Prostate gland (tissue), 2 donors: ENCODE results near the gene CLDN10.

Experiments used
- POLR2A ChIP-seq: fragments of 450-650 bp; IDR thresholded peaks from one replicate; pipeline ENCODE4 v1.6.1; 2016; ENCODE audit warnings: antibody characterized with exemption, mild to moderate bottlenecking
- POLR2AphosphoS5 ChIP-seq: sonication (generic); formaldehyde crosslinking; IDR thresholded peaks from one replicate; pipeline ENCODE4 v1.6.1; 2017; ENCODE audit warnings: antibody characterized with exemption
- TF ChIP-seq, protein P1 (sequence below), 4 experiments: fragments of 200-600 bp in 2 of 4; fragments of 450-650 bp in 2 of 4; sonication (generic) in 2 of 4; IDR thresholded peaks; 1 replicate in 3 of 4; 2 replicates in 1 of 4; pipeline ENCODE4 v1.5.1; 2016 to 2019; ENCODE audit warnings: antibody characterized with exemption in 4 of 4, mild to moderate bottlenecking in 2 of 4, moderate library complexity in 2 of 4

DNA sequence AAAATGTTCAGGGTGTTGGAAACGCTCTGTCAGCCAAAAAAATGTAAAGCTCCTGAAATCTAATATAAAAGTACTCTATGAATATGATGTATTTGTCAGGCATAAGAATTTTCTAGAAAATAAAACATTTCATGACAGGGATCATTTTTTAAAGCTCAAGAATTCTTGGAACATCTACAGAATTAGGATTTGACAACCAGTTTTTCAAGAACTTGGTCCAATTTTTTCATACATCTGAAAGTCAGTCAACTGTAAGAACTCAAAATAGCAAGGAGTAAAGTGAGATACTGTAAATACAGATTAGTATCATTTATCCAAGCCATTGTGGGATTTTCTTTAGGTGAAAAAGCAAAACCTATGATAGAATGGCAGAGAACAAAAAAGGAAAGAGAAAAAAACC, 41.6 kb upstream of the CLDN10 start:
- TF ChIP-seq, protein P1, sequence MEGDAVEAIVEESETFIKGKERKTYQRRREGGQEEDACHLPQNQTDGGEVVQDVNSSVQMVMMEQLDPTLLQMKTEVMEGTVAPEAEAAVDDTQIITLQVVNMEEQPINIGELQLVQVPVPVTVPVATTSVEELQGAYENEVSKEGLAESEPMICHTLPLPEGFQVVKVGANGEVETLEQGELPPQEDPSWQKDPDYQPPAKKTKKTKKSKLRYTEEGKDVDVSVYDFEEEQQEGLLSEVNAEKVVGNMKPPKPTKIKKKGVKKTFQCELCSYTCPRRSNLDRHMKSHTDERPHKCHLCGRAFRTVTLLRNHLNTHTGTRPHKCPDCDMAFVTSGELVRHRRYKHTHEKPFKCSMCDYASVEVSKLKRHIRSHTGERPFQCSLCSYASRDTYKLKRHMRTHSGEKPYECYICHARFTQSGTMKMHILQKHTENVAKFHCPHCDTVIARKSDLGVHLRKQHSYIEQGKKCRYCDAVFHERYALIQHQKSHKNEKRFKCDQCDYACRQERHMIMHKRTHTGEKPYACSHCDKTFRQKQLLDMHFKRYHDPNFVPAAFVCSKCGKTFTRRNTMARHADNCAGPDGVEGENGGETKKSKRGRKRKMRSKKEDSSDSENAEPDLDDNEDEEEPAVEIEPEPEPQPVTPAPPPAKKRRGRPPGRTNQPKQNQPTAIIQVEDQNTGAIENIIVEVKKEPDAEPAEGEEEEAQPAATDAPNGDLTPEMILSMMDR (IDR thresholded peaks at IDR 0.05), result no peak
- TF ChIP-seq POLR2A (no peak), POLR2AphosphoS5 (no peak)
